Measurements from ENCODE around the gene ZNF32. TPM values are rescaled to one million over a fixed set of nuclear protein-coding genes. Genes with fewer than 3 reads are reported as not detected.
A peak's percentile ranks its signal among the peaks of the same experiment; 100 is the strongest.

Gene ZNF32
- total RNA-seq, 1 experiment from 2014 or later = 23.9 TPM

- 0 out of 2 replicates have a peak, but pooled peaks have one; percentile 59 for TF ChIP-seq E2F1 (CRISPR knock-in tag; IDR thresholded peaks at IDR 0.05)
- TF ChIP-seq ZMAT4 (CRISPR knock-in tag; IDR thresholded peaks at IDR 0.05) = no peak
- TF ChIP-seq ZNF423 (CRISPR knock-in tag; IDR thresholded peaks at IDR 0.05) = no peak
- no peak for TF ChIP-seq ZNF532 (CRISPR knock-in tag; IDR thresholded peaks at IDR 0.05; ENCODE audit: borderline replicate concordance)
- TF ChIP-seq HMGXB4 (CRISPR knock-in tag; IDR thresholded peaks at IDR 0.05) = no peak; the same call in 1 of the 2 replicates
- TF ChIP-seq ATF2 (CRISPR knock-in tag; IDR thresholded peaks at IDR 0.05; ENCODE audit: borderline replicate concordance, low read depth) = no peak
- peak; percentile 38; the same call in 1 of the 2 replicates for TF ChIP-seq KAT7 (CRISPR knock-in tag; IDR thresholded peaks at IDR 0.05; ENCODE audit: borderline replicate concordance)
- no peak for TF ChIP-seq ERG (CRISPR knock-in tag; IDR thresholded peaks at IDR 0.05)
- TF ChIP-seq JAZF1 (CRISPR knock-in tag; IDR thresholded peaks at IDR 0.05) = no peak
- no peak for TF ChIP-seq RELA (CRISPR knock-in tag; IDR thresholded peaks at IDR 0.05; ENCODE audit: borderline replicate concordance)
- no peak for TF ChIP-seq ZNF219 (CRISPR knock-in tag; IDR thresholded peaks at IDR 0.05; ENCODE audit: borderline replicate concordance)
- TF ChIP-seq OVOL2 (CRISPR knock-in tag; IDR thresholded peaks at IDR 0.05; ENCODE audit: borderline replicate concordance) = no peak
- TF ChIP-seq ETV6 (CRISPR knock-in tag; IDR thresholded peaks at IDR 0.05) = 0 out of 2 replicates have a peak, but pooled peaks have one; percentile 29
- peak; percentile 62 for TF ChIP-seq USF1 (CRISPR knock-in tag; IDR thresholded peaks at IDR 0.05)
- no peak for TF ChIP-seq ESRRA (CRISPR knock-in tag; IDR thresholded peaks at IDR 0.05; ENCODE audit: borderline replicate concordance)
- no peak for TF ChIP-seq ZNF512 (CRISPR knock-in tag; IDR thresholded peaks at IDR 0.05; ENCODE audit: borderline replicate concordance)
- TF ChIP-seq NFE2L1 (CRISPR knock-in tag; IDR thresholded peaks at IDR 0.05) = peak; percentile 16; the same call in 1 of the 2 replicates
These were observed 42.1 kb downstream of the ZNF32 start, which contains the start of gene ZNF485 (continued) for GRCh38 chr10:43606323-43607198.

Measured in WTC11 (cell line).